Measurements from ENCODE around the gene NDUFS8. TPM values are rescaled to one million over a fixed set of nuclear protein-coding genes. Genes with fewer than 3 reads are reported as not detected.

The NDUFS8 gene
- total RNA-seq, 2 donors from 2014 or later, result 150 to 168 TPM

DNA sequence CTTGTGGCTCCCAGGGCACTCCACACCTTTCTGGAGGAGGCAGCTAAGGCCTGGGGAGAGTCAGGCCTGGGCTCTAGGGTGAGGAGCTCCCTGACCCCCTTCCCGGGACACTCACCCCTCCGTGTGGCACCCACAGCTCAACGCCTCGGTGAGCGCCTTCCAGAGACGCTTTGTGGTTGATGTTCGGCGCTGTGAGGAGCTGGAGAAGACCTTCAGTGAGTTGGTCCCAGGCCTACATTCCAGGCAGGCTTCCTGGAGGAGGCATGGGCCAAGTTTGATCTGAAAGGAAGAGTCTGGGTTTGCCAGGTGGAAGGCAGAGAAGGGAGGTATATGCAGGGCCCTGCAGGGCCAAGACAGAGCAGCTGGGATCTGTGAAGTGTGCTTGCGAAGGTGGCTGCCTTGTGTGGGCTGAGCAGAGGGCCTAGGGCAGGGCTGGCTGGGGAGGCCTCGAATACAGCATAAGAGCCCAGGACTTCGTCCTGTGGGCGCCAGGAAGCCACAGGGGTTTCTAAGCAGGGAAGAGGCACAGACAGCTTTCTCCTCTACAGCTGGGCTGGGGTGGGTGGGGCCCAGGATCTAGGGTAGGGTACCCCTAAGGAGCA is 11.2 kb downstream of the NDUFS8 start:
- H3K9me3 ChIP-seq (ENCODE audit: control insufficient read depth, low read length), result no peaks in the 10 kb centered on the region
- no peak overlapping the region for H3K4me3 ChIP-seq (ENCODE audit: low read length)
- H3K9ac ChIP-seq (ENCODE audit: extremely low read depth, low read length, poor library complexity, severe bottlenecking), result no peak overlapping the region
- no peaks in the 10 kb centered on the region for H3K27me3 ChIP-seq (ENCODE audit: control insufficient read depth, insufficient read depth, low read length, poor library complexity, severe bottlenecking)
- 92 to 96% methylated on average over 8 to 12 of the region's 12 CpGs for WGBS, 2 experiments (ENCODE audit: insufficient coverage in 1 of 2, insufficient read length in 1 of 2)
- no peak for DNase-seq
- no peaks in the 10 kb centered on the region for H3K36me3 ChIP-seq (ENCODE audit: control insufficient read depth, insufficient read depth, low read length)
- peaks cover 3% of the 10 kb centered on the region for H3K4me1 Mint-ChIP-seq
- no peak overlapping the region for H3K27ac ChIP-seq (ENCODE audit: low read depth, low read length)
- peak overlapping the region; percentile 37 for H3K27ac Mint-ChIP-seq
- no peaks in the 10 kb centered on the region for H3K27me3 Mint-ChIP-seq (ENCODE audit: insufficient read depth)
- TF ChIP-seq, protein P1, sequence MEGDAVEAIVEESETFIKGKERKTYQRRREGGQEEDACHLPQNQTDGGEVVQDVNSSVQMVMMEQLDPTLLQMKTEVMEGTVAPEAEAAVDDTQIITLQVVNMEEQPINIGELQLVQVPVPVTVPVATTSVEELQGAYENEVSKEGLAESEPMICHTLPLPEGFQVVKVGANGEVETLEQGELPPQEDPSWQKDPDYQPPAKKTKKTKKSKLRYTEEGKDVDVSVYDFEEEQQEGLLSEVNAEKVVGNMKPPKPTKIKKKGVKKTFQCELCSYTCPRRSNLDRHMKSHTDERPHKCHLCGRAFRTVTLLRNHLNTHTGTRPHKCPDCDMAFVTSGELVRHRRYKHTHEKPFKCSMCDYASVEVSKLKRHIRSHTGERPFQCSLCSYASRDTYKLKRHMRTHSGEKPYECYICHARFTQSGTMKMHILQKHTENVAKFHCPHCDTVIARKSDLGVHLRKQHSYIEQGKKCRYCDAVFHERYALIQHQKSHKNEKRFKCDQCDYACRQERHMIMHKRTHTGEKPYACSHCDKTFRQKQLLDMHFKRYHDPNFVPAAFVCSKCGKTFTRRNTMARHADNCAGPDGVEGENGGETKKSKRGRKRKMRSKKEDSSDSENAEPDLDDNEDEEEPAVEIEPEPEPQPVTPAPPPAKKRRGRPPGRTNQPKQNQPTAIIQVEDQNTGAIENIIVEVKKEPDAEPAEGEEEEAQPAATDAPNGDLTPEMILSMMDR (conservative IDR thresholded peaks at IDR 0.05), result no peak
- H3K4me3 Mint-ChIP-seq, result no peak overlapping the region
- H3K36me3 Mint-ChIP-seq (ENCODE audit: low read depth), result peaks cover 2% of the 10 kb centered on the region
- no peaks in the 10 kb centered on the region for H3K9me3 Mint-ChIP-seq
- peaks cover 9% of the 10 kb centered on the region for H3K4me1 ChIP-seq (ENCODE audit: control insufficient read depth, insufficient read depth, low read length)

DNA sequence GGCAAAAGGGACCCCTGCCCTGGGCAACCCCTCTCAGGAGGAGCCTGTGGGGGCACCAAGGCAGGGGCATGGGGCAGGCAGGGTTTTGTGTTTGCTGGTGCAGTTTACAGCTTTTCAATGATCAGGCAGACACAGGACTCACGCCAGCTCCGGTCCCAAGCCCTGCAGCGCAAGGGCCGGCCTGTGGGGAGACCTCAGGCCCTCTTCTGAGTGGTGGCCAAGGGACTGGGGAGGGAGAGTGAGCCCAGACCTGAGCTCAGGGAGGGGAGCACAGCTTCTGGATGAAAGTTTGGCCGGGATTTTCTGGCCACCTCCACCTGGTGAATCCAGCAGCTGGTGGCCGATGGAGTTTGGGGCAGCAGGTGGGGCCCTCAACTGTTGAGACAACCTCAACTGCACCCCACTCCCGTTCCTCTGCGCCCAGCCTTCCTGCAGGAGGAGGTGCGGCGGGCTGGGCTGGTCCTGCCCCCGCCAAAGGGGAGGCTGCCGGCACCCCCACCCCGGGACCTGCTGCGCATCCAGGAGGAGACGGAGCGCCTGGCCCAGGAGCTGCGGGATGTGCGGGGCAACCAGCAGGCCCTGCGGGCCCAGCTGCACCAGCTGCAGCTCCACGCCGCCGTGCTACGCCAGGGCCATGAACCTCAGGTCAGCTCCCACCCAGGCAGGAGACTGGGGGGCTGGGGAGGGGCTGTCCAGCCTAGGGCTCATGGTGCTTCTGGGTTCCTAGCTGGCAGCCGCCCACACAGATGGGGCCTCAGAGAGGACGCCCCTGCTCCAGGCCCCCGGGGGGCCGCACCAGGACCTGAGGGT is 11.9 kb downstream of the NDUFS8 start:
- H3K9me3 Mint-ChIP-seq, result no peaks in the 10 kb centered on the region
- peaks cover 2% of the 10 kb centered on the region for H3K36me3 Mint-ChIP-seq (ENCODE audit: low read depth)
- no peaks in the 10 kb centered on the region for H3K27me3 Mint-ChIP-seq (ENCODE audit: insufficient read depth)
- TF ChIP-seq, protein P1 (conservative IDR thresholded peaks at IDR 0.05), result no peak
- Histone ChIP-seq H3K27ac (ENCODE audit: low read depth, low read length) (no peak overlapping the region), H3K9ac (ENCODE audit: extremely low read depth, low read length, poor library complexity, severe bottlenecking) (no peak overlapping the region), H3K36me3 (ENCODE audit: control insufficient read depth, insufficient read depth, low read length) (no peaks in the 10 kb centered on the region), H3K4me1 (ENCODE audit: control insufficient read depth, insufficient read depth, low read length) (peaks cover 9% of the 10 kb centered on the region), H3K4me3 (ENCODE audit: low read length) (no peak overlapping the region), H3K9me3 (ENCODE audit: control insufficient read depth, low read length) (no peaks in the 10 kb centered on the region), H3K27me3 (ENCODE audit: control insufficient read depth, insufficient read depth, low read length, poor library complexity, severe bottlenecking) (no peaks in the 10 kb centered on the region)
- no peak overlapping the region for H3K27ac Mint-ChIP-seq
- peaks cover 3% of the 10 kb centered on the region for H3K4me1 Mint-ChIP-seq
- WGBS, 2 experiments (ENCODE audit: insufficient coverage in 1 of 2, insufficient read length in 1 of 2), result 96 to 100% methylated on average over 15 to 27 of the region's 27 CpGs
- H3K4me3 Mint-ChIP-seq, result no peak overlapping the region
- DNase-seq, result no peak

DNA sequence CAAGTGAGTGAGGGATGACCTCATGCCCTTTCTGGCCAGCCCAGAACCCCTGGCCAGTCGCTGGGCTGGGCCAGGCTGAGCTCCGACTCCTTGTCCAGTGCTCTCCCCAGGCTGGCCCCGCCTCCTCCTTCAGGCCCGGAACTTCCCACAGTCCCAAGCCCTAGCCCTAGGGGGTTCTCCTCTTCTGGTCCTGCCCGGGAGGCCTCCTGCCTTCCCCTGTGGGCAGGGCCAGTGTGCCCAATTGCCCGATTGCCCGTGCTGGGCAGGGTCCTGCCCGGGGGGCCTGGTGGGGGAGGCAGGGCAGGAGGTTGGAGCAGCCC is 12.5 kb downstream of the NDUFS8 start:
- Histone ChIP-seq H3K9ac (ENCODE audit: extremely low read depth, low read length, poor library complexity, severe bottlenecking) (no peak overlapping the region), H3K4me1 (ENCODE audit: control insufficient read depth, insufficient read depth, low read length) (peaks cover 9% of the 10 kb centered on the region), H3K27me3 (ENCODE audit: control insufficient read depth, insufficient read depth, low read length, poor library complexity, severe bottlenecking) (no peaks in the 10 kb centered on the region), H3K9me3 (ENCODE audit: control insufficient read depth, low read length) (no peaks in the 10 kb centered on the region), H3K4me3 (ENCODE audit: low read length) (no peak overlapping the region), H3K36me3 (ENCODE audit: control insufficient read depth, insufficient read depth, low read length) (no peaks in the 10 kb centered on the region), H3K27ac (ENCODE audit: low read depth, low read length) (no peak overlapping the region)
- Mint-ChIP-seq H3K36me3 (ENCODE audit: low read depth) (peaks cover 2% of the 10 kb centered on the region), H3K9me3 (no peaks in the 10 kb centered on the region), H3K27me3 (ENCODE audit: insufficient read depth) (no peaks in the 10 kb centered on the region), H3K4me1 (peaks cover 3% of the 10 kb centered on the region), H3K4me3 (no peak overlapping the region), H3K27ac (no peak overlapping the region)
- TF ChIP-seq, protein P1 (conservative IDR thresholded peaks at IDR 0.05), result no peak
- no peak for DNase-seq
- WGBS, 2 experiments (ENCODE audit: insufficient coverage in 1 of 2, insufficient read length in 1 of 2), result 91 to 96% methylated on average over 4 to 8 of the region's 8 CpGs
